ENCODE data around the gene LRP1B.

Gene LRP1B

DNA sequence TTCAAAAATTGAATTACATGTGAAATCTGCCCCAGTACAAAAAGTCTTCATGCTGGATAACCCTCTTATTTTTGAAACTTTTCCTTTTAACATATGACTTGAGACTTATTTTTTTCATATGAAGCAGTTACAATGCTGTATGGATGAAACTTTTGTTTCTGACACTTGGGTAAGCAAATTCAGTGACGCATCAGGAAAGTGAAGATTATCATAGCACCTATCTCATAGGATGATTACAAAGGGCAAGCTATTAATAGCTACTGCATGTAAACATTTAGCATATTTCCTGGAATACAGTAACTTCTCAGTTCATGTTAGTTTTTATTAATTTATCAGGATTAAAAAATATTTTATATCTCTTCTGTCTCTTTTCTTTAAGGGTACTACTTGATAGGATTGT lies 1109.2 kb downstream of the LRP1B start:
- ChIA-PET CTCF (interaction anchor here (1.1 kb wide), 1 partner anchor 10 kb away, joined by 3 read pairs; no protein-coding TSS in a partner anchor), POLR2A (no interaction called here)
- TF ChIP-seq, protein P1, sequence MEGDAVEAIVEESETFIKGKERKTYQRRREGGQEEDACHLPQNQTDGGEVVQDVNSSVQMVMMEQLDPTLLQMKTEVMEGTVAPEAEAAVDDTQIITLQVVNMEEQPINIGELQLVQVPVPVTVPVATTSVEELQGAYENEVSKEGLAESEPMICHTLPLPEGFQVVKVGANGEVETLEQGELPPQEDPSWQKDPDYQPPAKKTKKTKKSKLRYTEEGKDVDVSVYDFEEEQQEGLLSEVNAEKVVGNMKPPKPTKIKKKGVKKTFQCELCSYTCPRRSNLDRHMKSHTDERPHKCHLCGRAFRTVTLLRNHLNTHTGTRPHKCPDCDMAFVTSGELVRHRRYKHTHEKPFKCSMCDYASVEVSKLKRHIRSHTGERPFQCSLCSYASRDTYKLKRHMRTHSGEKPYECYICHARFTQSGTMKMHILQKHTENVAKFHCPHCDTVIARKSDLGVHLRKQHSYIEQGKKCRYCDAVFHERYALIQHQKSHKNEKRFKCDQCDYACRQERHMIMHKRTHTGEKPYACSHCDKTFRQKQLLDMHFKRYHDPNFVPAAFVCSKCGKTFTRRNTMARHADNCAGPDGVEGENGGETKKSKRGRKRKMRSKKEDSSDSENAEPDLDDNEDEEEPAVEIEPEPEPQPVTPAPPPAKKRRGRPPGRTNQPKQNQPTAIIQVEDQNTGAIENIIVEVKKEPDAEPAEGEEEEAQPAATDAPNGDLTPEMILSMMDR (IDR thresholded peaks at IDR 0.05; ENCODE audit: control extremely low read depth, extremely low read depth, low read depth, missing control alignments): no peak
- DNase-seq (ENCODE audit: extremely low spot score): no peak

DNA sequence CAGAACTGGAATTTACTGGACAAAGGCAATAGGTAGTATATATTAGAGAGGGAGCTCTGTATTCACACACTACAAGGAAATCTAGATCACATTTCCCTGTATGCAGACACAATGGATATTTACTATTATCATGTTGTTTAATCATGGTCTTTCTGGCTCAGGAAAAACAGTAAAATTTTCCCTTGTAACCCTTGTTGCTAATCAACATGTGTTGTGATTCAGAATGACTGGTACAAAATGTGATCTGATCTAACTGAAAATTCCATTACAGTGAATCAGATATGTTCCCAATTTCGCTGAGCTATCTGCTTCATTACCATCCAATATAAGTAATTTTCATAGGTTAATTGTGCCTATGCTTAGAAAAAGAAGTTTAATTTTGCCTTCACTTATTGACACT lies 1109.7 kb downstream of the LRP1B start:
- ChIA-PET POLR2A (no interaction called here), CTCF (interaction anchor here (1.1 kb wide), 1 partner anchor 9 kb away, joined by 3 read pairs; no protein-coding TSS in a partner anchor)
- TF ChIP-seq, protein P1 (IDR thresholded peaks at IDR 0.05; ENCODE audit: control extremely low read depth, extremely low read depth, low read depth, missing control alignments): no peak
- DNase-seq (ENCODE audit: extremely low spot score): no peak

DNA sequence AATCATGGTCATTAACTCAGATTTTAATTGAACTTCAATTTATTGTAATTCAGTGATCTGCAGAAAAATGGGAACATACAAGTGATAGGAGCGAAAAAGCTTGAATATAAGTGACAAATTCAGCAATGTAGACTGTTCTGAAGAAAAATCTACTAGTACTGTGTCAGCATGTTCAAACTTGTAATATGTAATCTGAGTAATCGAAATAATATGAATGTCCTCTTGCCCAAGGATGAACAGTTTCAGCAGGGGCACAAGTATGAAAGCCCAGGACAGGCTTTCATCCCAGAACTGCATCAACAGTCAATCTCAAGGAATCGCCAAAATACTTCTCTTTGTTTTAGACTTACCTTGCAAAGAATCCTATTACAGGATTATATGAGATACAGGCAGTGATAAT lies 1110.5 kb downstream of the LRP1B start:
- DNase-seq (ENCODE audit: extremely low spot score): no peak
- ChIA-PET POLR2A (no interaction called here), CTCF (no interaction called here)
- TF ChIP-seq, protein P1 (IDR thresholded peaks at IDR 0.05; ENCODE audit: control extremely low read depth, extremely low read depth, low read depth, missing control alignments): no peak

DNA sequence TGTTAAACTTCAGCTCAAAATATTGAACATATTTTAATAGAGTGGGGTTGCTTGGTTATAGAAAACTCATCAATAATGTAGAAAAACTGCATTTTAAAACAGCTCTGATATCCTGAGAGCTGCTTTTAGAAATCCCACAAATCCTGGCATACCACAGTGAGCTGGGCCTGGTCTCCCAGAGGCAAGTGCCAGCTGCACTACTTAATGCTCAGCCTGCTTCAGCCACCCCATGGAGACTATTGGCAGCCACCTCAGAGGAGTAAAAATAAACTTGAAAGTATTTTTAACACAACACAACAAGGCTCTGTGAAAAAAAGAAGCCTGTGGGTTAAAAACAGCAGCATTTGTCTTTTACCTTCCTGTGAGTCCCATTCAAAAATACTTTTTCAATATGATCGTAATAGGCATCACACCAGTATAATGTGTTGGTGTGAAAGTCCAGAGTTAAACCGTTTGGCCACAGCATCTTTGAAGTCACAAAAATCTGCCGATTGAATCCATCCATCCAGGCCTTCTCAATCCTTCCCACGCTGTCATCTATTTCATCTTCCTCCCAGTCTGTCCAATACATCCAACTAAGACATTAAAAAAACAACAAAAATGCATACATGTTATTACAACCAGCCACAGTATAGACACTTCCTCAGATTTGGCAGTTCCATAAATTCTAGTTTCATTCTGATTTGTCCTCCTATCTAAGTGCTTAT lies 1115.3 kb downstream of the LRP1B start:
- no peak for DNase-seq (ENCODE audit: extremely low spot score)
- ChIA-PET CTCF (no interaction called here), POLR2A (no interaction called here)
- TF ChIP-seq, protein P1 (IDR thresholded peaks at IDR 0.05; ENCODE audit: control extremely low read depth, extremely low read depth, low read depth, missing control alignments): no peak

DNA sequence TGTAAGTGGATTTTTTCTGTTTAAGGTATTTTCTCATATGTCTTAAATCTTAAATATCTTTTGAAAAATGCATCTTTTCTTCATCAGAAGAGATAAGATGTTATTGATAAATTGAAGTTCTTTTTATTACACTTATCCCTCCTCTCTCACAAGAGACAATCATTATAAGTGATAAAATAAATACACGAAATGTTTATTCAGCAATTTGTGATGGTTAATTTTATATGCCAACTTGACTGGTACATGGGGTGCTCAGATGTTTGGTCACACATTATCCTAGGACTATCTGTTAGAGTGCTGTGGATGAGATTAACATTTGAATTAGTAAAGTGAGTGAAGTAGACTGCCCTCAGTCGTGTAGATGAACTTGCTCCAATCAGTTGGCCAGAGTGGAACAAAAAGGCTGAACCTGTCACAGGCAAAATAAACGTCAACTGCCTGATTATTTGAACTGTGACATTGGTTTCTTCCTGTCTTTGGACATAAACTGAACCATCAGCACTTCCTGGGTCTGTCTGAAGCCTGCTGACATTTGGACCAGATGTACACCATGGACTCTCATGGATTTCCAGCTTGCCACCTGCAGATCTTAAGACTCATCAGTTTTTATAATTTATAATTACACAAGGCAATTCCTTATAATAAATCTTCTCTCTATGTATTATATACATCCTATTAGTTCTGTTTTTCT lies 1126.7 kb downstream of the LRP1B start:
- POLR2A ChIA-PET: no interaction called here
- CTCF ChIA-PET: no interaction called here
- no peak for DNase-seq (ENCODE audit: extremely low spot score)
- TF ChIP-seq, protein P1 (IDR thresholded peaks at IDR 0.05; ENCODE audit: control extremely low read depth, extremely low read depth, low read depth, missing control alignments): no peak

DNA sequence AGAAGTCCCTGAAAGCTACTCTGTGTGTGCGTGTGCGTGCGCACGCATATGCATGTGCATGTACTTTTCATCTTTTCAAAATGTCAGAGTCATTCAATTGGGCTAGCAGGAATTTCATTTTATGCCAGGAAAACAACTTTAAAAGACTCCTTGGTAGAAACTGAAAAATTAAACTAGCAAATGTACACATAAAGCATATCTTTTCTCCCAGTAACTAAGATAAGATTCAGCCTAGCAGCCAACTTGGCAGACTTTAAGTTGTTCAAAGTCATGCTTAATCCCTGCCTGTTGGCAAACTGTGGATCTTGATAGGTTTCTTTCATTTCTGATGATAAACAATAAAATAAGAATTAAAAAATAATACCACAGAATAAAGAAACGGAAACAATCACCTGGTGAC lies 1129.1 kb downstream of the LRP1B start:
- CTCF ChIA-PET: no interaction called here
- TF ChIP-seq, protein P1 (IDR thresholded peaks at IDR 0.05; ENCODE audit: control extremely low read depth, extremely low read depth, low read depth, missing control alignments): no peak

More for the DNA sequence above, 1129.1 kb downstream of the LRP1B start:
- POLR2A ChIA-PET: no interaction called here
- DNase-seq (ENCODE audit: extremely low spot score): no peak

Measured in GM10248 (cell line).